Activated CD8-positive, alpha-beta memory T cell treated with anti-CD3 and anti-CD28 coated beads, Interleukin-2, amount 10 ng/mL, durations not matched to agents 7 days and 5 days (primary cell): ENCODE measurements around the gene CNPY3. TPM values are rescaled to one million over a fixed set of nuclear protein-coding genes. Genes with fewer than 3 reads are reported as not detected.
A peak's percentile ranks its signal among the peaks of the same experiment; 100 is the strongest.
"Not testable (repeated sequence)": the region's sequence is repeated elsewhere in the genome, so short reads cannot be mapped to it uniquely, and the experiment has no call there.

Experiments used
- ATAC-seq: fragments of 150-1000 bp; cut with Tn5 transposase; one replicate; pipeline ENCODE4 v1.10.0; 2021; ENCODE audit warnings: moderate library complexity
- CTCF ChIA-PET: fragments of 350-600 bp; sonication (Branson Sonifier 250); formaldehyde crosslinking; loops from one replicate; lab custom pipeline; 2021; ENCODE audit warnings: antibody characterized with exemption; lab: Charles Lee
- DNase-seq: peaks from one replicate; pipeline ENCODE4 v3.0.0-alpha.2; 2020
- H3K27ac Mint-ChIP-seq: one replicate; pipeline ENCODE4 v1.8.0; 2021; ENCODE audit warnings: mild to moderate bottlenecking, mixed read lengths
- H3K27me3 Mint-ChIP-seq: one replicate; pipeline ENCODE4 v1.8.0; 2021; ENCODE audit warnings: mixed read lengths
- H3K36me3 Mint-ChIP-seq: one replicate; pipeline ENCODE4 v1.8.0; 2021; ENCODE audit warnings: mild to moderate bottlenecking, mixed read lengths
- H3K4me1 Mint-ChIP-seq: one replicate; pipeline ENCODE4 v1.8.0; 2021; ENCODE audit warnings: mixed read lengths
- H3K4me3 Mint-ChIP-seq: one replicate; pipeline ENCODE4 v1.8.0; 2021; ENCODE audit warnings: mild to moderate bottlenecking, moderate library complexity, mixed read lengths
- H3K9me3 Mint-ChIP-seq: one replicate; pipeline ENCODE4 v1.8.0; 2022; ENCODE audit warnings: low read depth, mixed read lengths
- total RNA-seq, 2 experiments: library from RNA; stranded (reverse); gene quantifications; one replicate each; pipeline ENCODE4 v1.2.3, GENCODE V29; 2021

The CNPY3 gene
- total RNA-seq: 10 to 100 TPM; 44.1 to 56.4 TPM

DNA sequence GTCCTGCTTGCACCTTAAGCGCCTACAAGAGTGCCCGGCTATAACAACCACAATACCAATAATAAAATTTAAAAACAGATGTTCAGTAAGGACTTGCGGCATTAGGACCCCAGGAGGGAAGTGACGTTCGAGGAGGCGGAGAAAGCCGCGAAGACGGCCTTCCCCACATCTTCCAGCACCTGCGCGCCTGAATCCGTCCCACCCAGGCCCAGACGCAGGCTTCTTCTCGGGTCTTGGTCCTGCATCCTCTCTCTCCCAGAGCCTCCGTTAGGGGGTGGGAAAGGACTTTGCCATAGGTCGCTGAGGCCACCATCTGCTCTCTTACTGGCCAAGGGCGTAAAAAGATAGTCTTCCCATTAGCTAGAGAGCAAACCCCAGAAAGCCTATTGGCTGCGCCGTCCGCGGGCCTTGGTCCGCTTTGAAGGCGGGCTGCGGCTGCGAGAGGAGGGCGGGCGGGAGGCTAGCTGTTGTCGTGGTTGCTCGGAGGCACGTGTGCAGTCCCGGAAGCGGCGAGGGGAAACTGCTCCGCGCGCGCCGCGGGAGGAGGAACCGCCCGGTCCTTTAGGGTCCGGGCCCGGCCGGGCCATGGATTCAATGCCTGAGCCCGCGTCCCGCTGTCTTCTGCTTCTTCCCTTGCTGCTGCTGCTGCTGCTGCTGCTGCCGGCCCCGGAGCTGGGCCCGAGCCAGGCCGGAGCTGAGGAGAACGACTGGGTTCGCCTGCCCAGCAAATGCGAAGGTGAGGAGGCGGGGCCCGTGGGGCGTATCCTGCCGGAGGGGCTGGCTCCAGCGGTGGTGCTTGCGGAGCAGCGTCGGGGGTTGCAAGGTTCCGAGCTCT is at the start of gene CNPY3:
Gene CNPY3 (plus strand): TSS at position 495 of the 835 bp plus-strand sequence. CDS start 91 bp downstream, at position 586.
- DNase-seq (peak; percentile 99), ATAC-seq (peak; percentile 86)
- H3K4me3 Mint-ChIP-seq: peak within 1 kb of the TSS; percentile 93
- H3K27me3 Mint-ChIP-seq: no peaks in the 10 kb centered on the region
- H3K27ac Mint-ChIP-seq: peak within 1 kb of the TSS; percentile 92
- CTCF ChIA-PET: interaction anchor here (0.6 to 3.7 kb wide), 19 partner anchors 11 to 1008 kb away, joined by 3 to 22 read pairs (median 3); partner anchors contain the start of genes BYSL, CRIP3, CUL7 and DNPH1
- no peaks in the 10 kb centered on the region for H3K9me3 Mint-ChIP-seq
- peaks cover 38% of the 10 kb centered on the region for H3K4me1 Mint-ChIP-seq
- H3K36me3 Mint-ChIP-seq: peaks cover 16% of the 10 kb centered on the region

DNA sequence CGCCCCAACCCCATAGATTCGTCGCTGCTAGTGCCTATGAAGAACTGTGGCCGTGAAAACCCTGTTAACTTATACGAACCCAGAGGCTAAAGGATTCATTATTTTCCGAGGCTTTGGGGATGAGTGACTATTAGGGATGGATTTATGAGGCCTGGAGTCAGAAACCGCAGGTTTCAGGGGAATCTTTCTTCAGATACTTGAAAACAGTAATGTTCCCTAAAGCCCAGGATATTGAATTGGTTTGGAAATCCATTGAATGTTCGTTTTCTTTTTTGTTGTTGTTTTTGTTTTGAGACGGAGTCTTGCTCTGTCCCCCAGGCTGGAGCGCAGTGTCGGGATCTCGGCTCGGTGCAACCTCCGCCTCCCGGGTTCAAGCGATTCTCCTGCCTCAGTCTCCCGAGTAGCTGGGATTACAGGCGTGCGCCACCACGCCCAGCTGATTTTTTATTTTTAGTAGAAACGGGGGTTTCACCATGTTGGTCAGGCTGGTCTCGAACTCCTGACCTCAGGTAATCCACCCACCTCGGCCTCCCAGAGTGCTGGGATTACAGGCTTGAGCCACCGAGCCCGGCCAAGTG is 49.0 kb upstream of the CNPY3 start:
- DNase-seq, H3K27me3 Mint-ChIP-seq, H3K9me3 Mint-ChIP-seq, ATAC-seq: not testable (repeated sequence)
- Mint-ChIP-seq H3K4me1 (peaks cover 24% of the 10 kb centered on the region), H3K27ac (peak overlapping the region; percentile 100), H3K4me3 (peak overlapping the region; percentile 100), H3K36me3 (peaks cover 26% of the 10 kb centered on the region)
- CTCF ChIA-PET: interaction anchor here (0.7 to 5.6 kb wide), 12 partner anchors 10 to 263 kb away, joined by 3 to 43 read pairs (median 6); partner anchors contain the start of gene TBCC

DNA sequence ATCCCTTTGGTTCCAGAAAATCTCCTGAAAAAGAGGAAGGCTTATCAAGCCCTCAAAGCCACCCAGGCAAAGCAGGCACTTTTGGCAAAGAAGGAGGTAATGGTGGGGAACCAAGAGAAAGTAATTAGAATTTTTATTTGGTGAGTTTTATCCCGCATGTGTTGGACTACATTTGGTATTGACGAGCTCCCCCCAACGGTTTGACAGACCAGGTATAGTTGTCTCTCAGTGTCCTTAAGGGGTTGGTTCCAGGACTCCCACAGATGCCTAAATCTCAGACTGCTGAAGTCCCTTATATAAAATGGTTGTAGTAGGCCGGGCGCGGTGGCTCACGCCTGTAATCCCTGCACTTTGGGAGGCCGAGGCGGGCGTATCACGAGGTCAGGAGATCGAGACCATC is 48.4 kb upstream of the CNPY3 start:
- CTCF ChIA-PET: interaction anchor here (0.7 to 5.6 kb wide), 7 partner anchors 9 to 226 kb away, joined by 3 to 30 read pairs (median 3); a partner anchor contains a TSS
- Mint-ChIP-seq H3K4me1 (peaks cover 24% of the 10 kb centered on the region), H3K4me3 (peak overlapping the region; percentile 100), H3K36me3 (peaks cover 31% of the 10 kb centered on the region), H3K27ac (peak overlapping the region; percentile 100)
- not testable (repeated sequence) for H3K27me3 Mint-ChIP-seq, H3K9me3 Mint-ChIP-seq, DNase-seq, ATAC-seq

DNA sequence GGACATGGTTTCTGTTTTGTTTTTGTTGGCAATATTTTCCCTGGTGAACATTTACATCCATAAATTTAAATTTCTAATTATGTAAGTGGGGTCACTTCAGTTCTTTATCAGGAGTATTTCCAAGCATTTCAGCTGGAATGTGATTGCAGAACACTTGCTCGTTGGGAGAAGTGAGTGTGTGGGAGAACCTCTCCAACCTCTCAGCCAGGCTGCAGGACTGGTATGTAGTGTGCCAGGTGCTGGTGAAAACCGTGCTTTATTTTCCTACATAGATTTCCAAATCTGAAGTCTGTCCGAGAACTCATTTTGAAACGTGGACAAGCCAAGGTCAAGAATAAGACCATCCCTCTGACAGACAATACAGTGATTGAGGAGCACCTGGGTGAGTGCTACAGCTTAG is 43.6 kb upstream of the CNPY3 start:
- Mint-ChIP-seq H3K27me3 (no peaks in the 10 kb centered on the region), H3K36me3 (peaks cover 36% of the 10 kb centered on the region), H3K4me3 (no peak overlapping the region), H3K9me3 (no peaks in the 10 kb centered on the region), H3K27ac (no peak overlapping the region), H3K4me1 (peaks cover 33% of the 10 kb centered on the region)
- DNase-seq (no peak), ATAC-seq (no peak)
- CTCF ChIA-PET: interaction anchor here (1.5 kb wide), 1 partner anchor 220 kb away, joined by 3 read pairs; no protein-coding TSS in a partner anchor

DNA sequence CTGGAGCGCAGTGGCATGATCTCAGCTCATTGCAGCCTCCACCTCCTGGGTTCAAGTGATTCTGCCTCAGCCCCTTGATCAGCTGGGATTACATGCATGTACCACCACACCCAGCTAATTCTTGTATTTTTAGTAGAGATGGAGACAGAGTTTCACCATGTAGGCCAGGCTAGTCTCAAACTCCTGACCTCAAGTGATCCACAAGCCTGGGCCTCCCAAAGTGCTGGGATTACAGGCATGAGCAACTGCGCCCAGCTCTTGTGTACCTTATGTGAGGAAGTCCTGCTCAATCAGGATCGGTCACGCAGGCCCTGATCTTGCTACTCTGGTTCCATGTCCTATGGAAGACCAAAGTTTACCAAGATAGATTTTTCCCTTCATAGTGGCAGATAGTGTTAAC is 41.1 kb upstream of the CNPY3 start:
- DNase-seq, CTCF ChIA-PET, ATAC-seq, H3K27ac Mint-ChIP-seq, H3K9me3 Mint-ChIP-seq, H3K4me3 Mint-ChIP-seq, H3K27me3 Mint-ChIP-seq: not testable (repeated sequence)
- peaks cover 29% of the 10 kb centered on the region for H3K36me3 Mint-ChIP-seq
- peaks cover 37% of the 10 kb centered on the region for H3K4me1 Mint-ChIP-seq

DNA sequence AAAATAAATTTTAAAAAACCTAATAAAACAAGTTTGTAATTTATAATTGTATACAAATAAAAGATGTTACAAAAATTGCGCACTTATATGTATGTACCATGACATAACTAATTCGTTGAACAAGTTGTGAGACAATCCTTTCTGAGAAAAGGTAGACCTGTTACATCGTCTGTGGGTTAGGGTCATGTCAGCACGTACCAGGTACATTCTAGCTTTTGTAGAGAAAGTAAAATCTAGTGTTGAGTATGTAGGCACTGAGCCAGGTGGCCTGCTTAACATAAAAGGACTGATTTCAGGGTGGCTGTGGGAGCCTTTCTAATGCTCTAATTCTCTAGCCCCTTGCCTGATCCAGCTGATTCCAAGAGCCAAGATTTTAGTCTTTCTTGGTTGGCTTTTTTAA is 39.5 kb upstream of the CNPY3 start:
- peaks cover 31% of the 10 kb centered on the region for H3K4me1 Mint-ChIP-seq
- H3K27me3 Mint-ChIP-seq: no peaks in the 10 kb centered on the region
- H3K4me3 Mint-ChIP-seq: peak overlapping the region; percentile 83
- CTCF ChIA-PET: interaction anchor here (1.6 to 2.3 kb wide), 3 partner anchors 9 to 228 kb away, joined by 4 to 8 read pairs (median 6); partner anchors contain the start of gene RPL7L1
- H3K36me3 Mint-ChIP-seq: peaks cover 14% of the 10 kb centered on the region
- ATAC-seq: no peak
- DNase-seq: no peak
- no peaks in the 10 kb centered on the region for H3K9me3 Mint-ChIP-seq
- peak overlapping the region; percentile 95 for H3K27ac Mint-ChIP-seq

DNA sequence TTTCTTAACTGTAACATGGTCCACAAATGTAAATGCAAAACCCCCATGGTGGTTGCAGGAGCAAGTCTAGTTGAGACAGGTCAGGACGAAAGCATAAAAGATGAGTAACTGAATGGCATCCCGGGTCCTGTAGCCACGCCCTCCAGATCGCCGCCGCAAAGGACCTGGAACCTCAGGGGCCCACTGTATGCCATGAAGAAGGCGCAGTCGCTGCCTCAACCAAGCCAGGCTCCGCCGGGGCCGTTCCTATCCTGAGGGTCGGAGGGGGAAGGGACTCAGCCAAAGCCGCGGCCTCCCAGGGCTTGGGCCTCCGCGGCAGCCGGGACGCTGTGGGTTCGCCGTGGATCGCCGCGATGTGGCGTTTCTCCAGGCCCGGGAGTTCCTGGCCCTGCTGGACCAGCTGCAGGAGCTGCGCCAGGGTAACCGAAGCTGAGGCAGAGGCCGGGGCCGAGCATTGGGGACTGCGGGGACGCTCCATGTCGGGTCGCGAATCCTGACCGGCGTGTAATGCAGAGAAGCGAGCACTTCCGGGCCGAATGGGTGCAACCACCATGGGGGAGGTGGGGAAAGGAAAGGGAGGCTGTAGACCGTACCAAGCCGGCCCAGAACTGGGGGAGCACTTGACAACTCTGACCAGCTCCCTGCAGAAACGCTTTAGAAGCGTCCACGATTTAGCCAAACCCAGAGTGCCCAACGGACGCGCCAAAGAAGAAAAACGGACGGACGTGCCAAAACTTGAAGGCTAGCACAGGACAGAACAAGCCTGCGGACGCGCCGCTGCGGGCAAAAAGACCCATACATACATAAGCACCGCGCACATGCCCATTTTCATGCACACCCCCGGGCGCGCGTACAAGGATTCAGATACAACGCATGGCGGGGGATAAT is 38.7 kb upstream of the CNPY3 start:
- Mint-ChIP-seq H3K4me1 (peaks cover 31% of the 10 kb centered on the region), H3K4me3 (peak overlapping the region; percentile 83), H3K27ac (peak overlapping the region; percentile 95), H3K36me3 (peaks cover 11% of the 10 kb centered on the region), H3K9me3 (no peaks in the 10 kb centered on the region), H3K27me3 (no peaks in the 10 kb centered on the region)
- ATAC-seq: peak; percentile 95
- CTCF ChIA-PET: interaction anchor here (0.7 to 2.7 kb wide), 7 partner anchors 10 to 263 kb away, joined by 3 to 12 read pairs (median 6); partner anchors contain the start of genes BICRAL and RPL7L1
- DNase-seq: peak; percentile 96

DNA sequence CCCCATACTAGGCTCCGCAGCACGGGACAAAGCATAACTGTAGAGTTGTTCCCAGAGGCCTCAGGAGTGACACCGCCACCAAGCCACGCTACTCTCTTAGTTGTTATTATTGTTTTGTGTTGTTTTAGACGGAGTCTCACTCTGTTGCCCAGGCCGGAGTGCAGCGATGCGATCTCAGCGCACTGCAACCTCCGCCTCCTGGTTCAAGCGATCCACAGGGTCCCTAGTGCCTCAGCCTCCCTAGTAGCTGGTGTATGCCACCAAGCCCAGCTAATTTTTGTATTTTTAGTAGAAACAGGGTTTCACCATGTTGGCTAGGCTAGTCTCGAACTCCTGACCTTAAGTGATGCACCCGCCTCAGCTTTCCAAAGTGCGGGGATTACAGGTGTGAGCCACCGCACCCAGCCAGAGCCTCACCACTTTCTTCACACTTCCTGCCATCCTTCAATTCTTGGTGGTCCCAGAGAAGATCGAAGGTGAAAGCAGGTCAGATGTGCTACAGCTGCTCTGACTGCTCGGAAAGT is 38.0 kb upstream of the CNPY3 start:
- H3K36me3 Mint-ChIP-seq: peaks cover 4% of the 10 kb centered on the region
- DNase-seq (no peak), ATAC-seq (no peak)
- H3K27me3 Mint-ChIP-seq: no peaks in the 10 kb centered on the region
- peak overlapping the region; percentile 95 for H3K27ac Mint-ChIP-seq
- H3K9me3 Mint-ChIP-seq: no peaks in the 10 kb centered on the region
- H3K4me1 Mint-ChIP-seq: peaks cover 31% of the 10 kb centered on the region
- CTCF ChIA-PET: interaction anchor here (1.1 to 2.7 kb wide), 5 partner anchors 10 to 252 kb away, joined by 3 to 12 read pairs (median 6); partner anchors contain the start of genes BICRAL and RPL7L1
- peak overlapping the region; percentile 83 for H3K4me3 Mint-ChIP-seq

DNA sequence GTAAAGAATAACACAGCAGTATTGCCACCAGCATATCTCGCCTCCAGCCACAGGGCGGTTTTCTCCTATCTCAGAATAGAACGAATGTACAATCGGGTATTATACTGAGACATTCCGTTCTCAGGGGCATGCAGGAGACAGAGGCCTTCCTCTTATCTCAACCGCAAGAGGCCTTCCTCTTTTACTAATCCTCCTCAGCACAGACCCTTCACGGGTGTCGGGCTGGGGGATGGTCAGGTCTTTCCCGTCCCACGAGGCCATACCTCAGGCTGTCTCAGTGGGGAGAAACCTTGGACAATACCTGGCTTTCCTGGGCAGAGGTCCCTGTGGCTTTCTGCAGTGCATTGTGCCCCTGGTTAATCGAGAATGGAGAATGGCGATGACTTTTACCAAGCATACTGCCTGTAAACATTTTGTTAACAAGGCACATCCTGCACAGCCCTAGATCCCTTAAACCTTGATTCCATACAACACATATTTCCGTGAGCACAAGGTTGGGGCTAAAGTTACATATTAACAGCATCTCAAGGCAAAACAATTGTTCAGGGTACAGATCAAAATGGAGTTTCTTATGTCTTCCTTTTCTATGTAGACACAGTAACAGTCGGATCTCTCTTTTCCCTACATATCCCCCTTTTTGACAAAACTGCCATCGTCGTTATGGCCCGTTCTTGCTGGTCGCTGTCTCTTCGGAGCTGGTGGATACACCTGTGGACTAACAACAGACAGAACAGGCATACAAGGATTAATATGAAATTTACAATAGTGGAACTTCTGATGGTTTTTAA is 35.0 kb upstream of the CNPY3 start:
- not testable (repeated sequence) for DNase-seq, H3K27me3 Mint-ChIP-seq, H3K27ac Mint-ChIP-seq, ATAC-seq, H3K36me3 Mint-ChIP-seq, H3K4me3 Mint-ChIP-seq, H3K9me3 Mint-ChIP-seq
- CTCF ChIA-PET: interaction anchor here (1.0 kb wide), 1 partner anchor 250 kb away, joined by 3 read pairs; no protein-coding TSS in a partner anchor
- H3K4me1 Mint-ChIP-seq: peaks cover 25% of the 10 kb centered on the region

DNA sequence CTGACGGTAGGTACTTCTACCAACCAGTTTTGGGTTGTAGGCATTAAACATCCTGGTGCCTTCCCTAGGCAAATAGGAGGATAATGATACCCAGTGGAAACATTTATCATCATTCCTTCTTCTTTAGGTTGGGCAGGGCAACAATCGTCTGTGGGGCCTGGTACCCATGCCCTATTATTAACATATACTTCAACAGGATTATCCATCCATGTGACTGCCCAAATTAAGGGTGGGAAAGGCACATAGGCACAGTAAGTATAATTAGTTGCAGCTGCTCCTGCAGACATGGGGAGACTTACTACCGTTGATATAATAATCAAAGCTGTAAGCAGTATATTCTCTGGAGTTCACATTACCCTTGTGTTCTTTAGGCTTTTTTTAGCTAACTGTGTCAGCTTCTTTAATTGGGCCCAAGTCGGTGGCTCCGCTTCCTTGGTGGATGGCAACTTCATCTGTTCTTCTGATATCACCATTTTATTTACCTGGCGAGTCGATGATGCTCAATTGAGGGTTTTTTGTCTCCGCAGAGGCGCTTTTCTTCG is 33.0 kb upstream of the CNPY3 start:
- ATAC-seq (no peak), DNase-seq (no peak)
- H3K9me3 Mint-ChIP-seq: no peaks in the 10 kb centered on the region
- H3K27ac Mint-ChIP-seq: no peak overlapping the region
- peaks cover 13% of the 10 kb centered on the region for H3K4me1 Mint-ChIP-seq
- CTCF ChIA-PET: interaction anchor here (0.6 to 1.9 kb wide), 3 partner anchors 15 to 286 kb away, joined by 3 to 6 read pairs (median 4); no protein-coding TSS in a partner anchor
- no peak overlapping the region for H3K4me3 Mint-ChIP-seq
- no peaks in the 10 kb centered on the region for H3K27me3 Mint-ChIP-seq
- H3K36me3 Mint-ChIP-seq: no peaks in the 10 kb centered on the region

DNA sequence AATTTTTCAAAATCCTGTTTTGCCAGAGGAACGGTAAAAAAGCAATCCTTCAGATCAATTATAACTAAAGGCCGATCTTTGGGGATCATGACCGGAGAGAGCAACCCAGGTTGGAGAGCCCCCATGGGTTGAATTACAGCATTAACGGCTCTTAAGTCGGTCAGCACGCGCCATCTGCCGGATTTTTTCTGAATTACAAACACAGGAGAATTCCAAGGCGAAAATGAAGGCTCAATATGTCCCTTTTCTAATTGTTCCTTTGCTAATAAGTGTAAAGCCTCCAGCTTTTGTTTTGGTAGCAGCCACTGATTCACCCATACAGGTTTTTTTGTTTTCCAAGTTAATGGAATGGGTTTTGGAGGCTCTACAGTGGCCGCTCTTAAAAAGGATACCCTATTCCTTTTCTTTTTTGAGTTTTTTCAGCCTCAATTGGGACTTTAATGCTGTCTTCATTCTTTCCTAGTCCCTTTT is 30.4 kb upstream of the CNPY3 start:
- Mint-ChIP-seq H3K9me3 (no peaks in the 10 kb centered on the region), H3K27me3 (no peaks in the 10 kb centered on the region), H3K4me3 (no peak overlapping the region), H3K27ac (no peak overlapping the region), H3K4me1 (peaks cover 15% of the 10 kb centered on the region), H3K36me3 (no peaks in the 10 kb centered on the region)
- ATAC-seq: no peak
- peak; percentile 82 for DNase-seq
- CTCF ChIA-PET: interaction anchor here (0.8 to 4.7 kb wide), 9 partner anchors 17 to 245 kb away, joined by 3 to 63 read pairs (median 4); no protein-coding TSS in a partner anchor
